ENCODE measurements around the gene MT1E. TPM values are rescaled to one million over a fixed set of nuclear protein-coding genes. Genes with fewer than 3 reads are reported as not detected.

The MT1E gene
- 93.8 TPM for polyA plus RNA-seq (2013, experiment 1 of 2)
- 92.9 TPM for polyA plus RNA-seq (2013, experiment 2 of 2)

GRCh38 chr16:56625140-56625942, at the start of gene MT1E:
Gene MT1E, plus strand, starts transcription at chr16:56625781. Its CDS starts 71 bp downstream, at chr16:56625852.
- peak within 1 kb of the TSS; percentile 94 for H4K8ac ChIP-seq (ENCODE audit: low read length)
- DNase-seq, result peak; percentile 84
- H3K4ac ChIP-seq (ENCODE audit: low read depth in 1 of 2, low read length in 2 of 2), result peak within 1 kb of the TSS; percentile 84 to 93
- H2BK5ac ChIP-seq (ENCODE audit: low read depth, low read length, poor library complexity, severe bottlenecking), result peak within 1 kb of the TSS; percentile 36
- H2AK5ac ChIP-seq (ENCODE audit: low read length, severe bottlenecking), result peak within 1 kb of the TSS; percentile 61
- H3K9ac ChIP-seq (ENCODE audit: low read length), result peak within 1 kb of the TSS; percentile 94
- H3K79me1 ChIP-seq (replicated peaks; ENCODE audit: low read length, poor library complexity, severe bottlenecking), result no peaks in the 10 kb centered on the region
- H3K9me3 ChIP-seq (ENCODE audit: control insufficient read depth, low read length), result no peaks in the 10 kb centered on the region
- H2BK15ac ChIP-seq (ENCODE audit: low read depth, poor library complexity, severe bottlenecking), result peak within 1 kb of the TSS; percentile 88
- peak within 1 kb of the TSS; percentile 61 to 81 for H3K4me3 ChIP-seq (ENCODE audit: insufficient read depth in 1 of 2, low read depth in 1 of 2, low read length in 2 of 2)
- H3K36me3 ChIP-seq (ENCODE audit: control insufficient read depth in 1 of 2, insufficient read depth in 2 of 2, low read depth in 1 of 2, low read length in 2 of 2), result no peaks in the 10 kb centered on the region
- peaks cover 22% of the 10 kb centered on the region for H3K4me1 ChIP-seq (ENCODE audit: control insufficient read depth, insufficient read depth, low read depth, low read length)
- peak within 1 kb of the TSS; percentile 92 to 97 for H3K18ac ChIP-seq (ENCODE audit: low read depth in 1 of 2, low read length in 2 of 2)
- H2BK120ac ChIP-seq (ENCODE audit: low read depth, low read length), result peak within 1 kb of the TSS; percentile 96
- H3K27ac ChIP-seq (ENCODE audit: low read length, poor library complexity, severe bottlenecking), result peak within 1 kb of the TSS; percentile 72
- H3K27me3 ChIP-seq (ENCODE audit: control insufficient read depth in 1 of 2, insufficient read depth in 1 of 2, low read length in 2 of 2), result no peaks in the 10 kb centered on the region
- peak within 1 kb of the TSS; percentile 76 for H3K4me2 ChIP-seq (ENCODE audit: low read length, poor library complexity, severe bottlenecking)
- peak within 1 kb of the TSS in 1 of 2 experiments; percentile 96 for H3K14ac ChIP-seq (ENCODE audit: low read length in 2 of 2)
- H4K91ac ChIP-seq (ENCODE audit: low read length), result peak within 1 kb of the TSS; percentile 97
- H2AFZ ChIP-seq (ENCODE audit: low read depth, low read length), result peak within 1 kb of the TSS; percentile 68
- peak within 1 kb of the TSS; percentile 91 to 92 for H2BK12ac ChIP-seq (ENCODE audit: low read length in 2 of 2)
- peak within 1 kb of the TSS in 1 of 2 experiments; percentile 34 for H3K23ac ChIP-seq (ENCODE audit: low read length in 2 of 2)
- 2% methylated on average over 60 of the region's 62 CpGs for WGBS

- H3K27me3 ChIP-seq (ENCODE audit: control insufficient read depth in 1 of 2, insufficient read depth in 1 of 2, low read length in 2 of 2), result no peaks in the 10 kb centered on the region
- H3K4me1 ChIP-seq (ENCODE audit: control insufficient read depth, insufficient read depth, low read depth, low read length), result no peaks in the 10 kb centered on the region
- H3K4me2 ChIP-seq (ENCODE audit: low read length, poor library complexity, severe bottlenecking), result no peak overlapping the region
- H3K9ac ChIP-seq (ENCODE audit: low read length), result no peak overlapping the region
- H2BK120ac ChIP-seq (ENCODE audit: low read depth, low read length), result no peak overlapping the region
- no peak overlapping the region for H2BK5ac ChIP-seq (ENCODE audit: low read depth, low read length, poor library complexity, severe bottlenecking)
- WGBS, result 25% methylated on average over 7 of the region's 8 CpGs
- H3K23ac ChIP-seq (ENCODE audit: low read length in 2 of 2), result no peak overlapping the region
- no peak overlapping the region for H2AK5ac ChIP-seq (ENCODE audit: low read length, severe bottlenecking)
- H2BK15ac ChIP-seq (ENCODE audit: low read depth, poor library complexity, severe bottlenecking), result no peak overlapping the region
- no peak overlapping the region for H2BK12ac ChIP-seq (ENCODE audit: low read length in 2 of 2)
- H3K9me3 ChIP-seq (ENCODE audit: control insufficient read depth, low read length), result no peaks in the 10 kb centered on the region
- no peak overlapping the region for H2AFZ ChIP-seq (ENCODE audit: low read depth, low read length)
- H3K14ac ChIP-seq (ENCODE audit: low read length in 2 of 2), result no peak overlapping the region
- H4K8ac ChIP-seq (ENCODE audit: low read length), result no peak overlapping the region
- no peak overlapping the region for H3K18ac ChIP-seq (ENCODE audit: low read depth in 1 of 2, low read length in 2 of 2)
- peak; percentile 57 for DNase-seq
- no peaks in the 10 kb centered on the region for H3K36me3 ChIP-seq (ENCODE audit: control insufficient read depth in 1 of 2, insufficient read depth in 2 of 2, low read depth in 1 of 2, low read length in 2 of 2)
- no peak overlapping the region for H3K4me3 ChIP-seq (ENCODE audit: insufficient read depth in 1 of 2, low read depth in 1 of 2, low read length in 2 of 2)
- H4K91ac ChIP-seq (ENCODE audit: low read length), result no peak overlapping the region
- H3K27ac ChIP-seq (ENCODE audit: low read length, poor library complexity, severe bottlenecking), result no peak overlapping the region
- H3K79me1 ChIP-seq (replicated peaks; ENCODE audit: low read length, poor library complexity, severe bottlenecking), result no peaks in the 10 kb centered on the region
- no peak overlapping the region for H3K4ac ChIP-seq (ENCODE audit: low read depth in 1 of 2, low read length in 2 of 2)
These were observed 48.8 kb upstream of the MT1E start for GRCh38 chr16:56576585-56577299.

GRCh38 chr16:56577300-56577625, 48.3 kb upstream of the MT1E start:
- no peak for DNase-seq
- Histone ChIP-seq H2BK15ac (ENCODE audit: low read depth, poor library complexity, severe bottlenecking) (no peak overlapping the region), H2BK12ac (ENCODE audit: low read length in 2 of 2) (no peak overlapping the region), H3K4me2 (ENCODE audit: low read length, poor library complexity, severe bottlenecking) (no peak overlapping the region), H3K27me3 (ENCODE audit: control insufficient read depth in 1 of 2, insufficient read depth in 1 of 2, low read length in 2 of 2) (no peaks in the 10 kb centered on the region), H3K4me3 (ENCODE audit: insufficient read depth in 1 of 2, low read depth in 1 of 2, low read length in 2 of 2) (no peak overlapping the region), H3K27ac (ENCODE audit: low read length, poor library complexity, severe bottlenecking) (no peak overlapping the region), H3K14ac (ENCODE audit: low read length in 2 of 2) (no peak overlapping the region), H4K8ac (ENCODE audit: low read length) (no peak overlapping the region), H2AK5ac (ENCODE audit: low read length, severe bottlenecking) (no peak overlapping the region), H3K4me1 (ENCODE audit: control insufficient read depth, insufficient read depth, low read depth, low read length) (no peaks in the 10 kb centered on the region), H2BK5ac (ENCODE audit: low read depth, low read length, poor library complexity, severe bottlenecking) (no peak overlapping the region), H3K79me1 (replicated peaks; ENCODE audit: low read length, poor library complexity, severe bottlenecking) (no peaks in the 10 kb centered on the region), H3K18ac (ENCODE audit: low read depth in 1 of 2, low read length in 2 of 2) (no peak overlapping the region), H3K36me3 (ENCODE audit: control insufficient read depth in 1 of 2, insufficient read depth in 2 of 2, low read depth in 1 of 2, low read length in 2 of 2) (no peaks in the 10 kb centered on the region), H3K4ac (ENCODE audit: low read depth in 1 of 2, low read length in 2 of 2) (no peak overlapping the region), H4K91ac (ENCODE audit: low read length) (no peak overlapping the region), H3K9ac (ENCODE audit: low read length) (no peak overlapping the region), H2AFZ (ENCODE audit: low read depth, low read length) (no peak overlapping the region), H3K23ac (ENCODE audit: low read length in 2 of 2) (no peak overlapping the region), H3K9me3 (ENCODE audit: control insufficient read depth, low read length) (no peaks in the 10 kb centered on the region), H2BK120ac (ENCODE audit: low read depth, low read length) (no peak overlapping the region)
- WGBS, result 87% methylated on average over 4 of the region's 4 CpGs

- no peak overlapping the region for H3K23ac ChIP-seq (ENCODE audit: low read length in 2 of 2)
- H3K79me1 ChIP-seq (replicated peaks; ENCODE audit: low read length, poor library complexity, severe bottlenecking), result no peaks in the 10 kb centered on the region
- no peak overlapping the region for H2BK120ac ChIP-seq (ENCODE audit: low read depth, low read length)
- no peak overlapping the region for H2BK12ac ChIP-seq (ENCODE audit: low read length in 2 of 2)
- H3K4me3 ChIP-seq (ENCODE audit: insufficient read depth in 1 of 2, low read depth in 1 of 2, low read length in 2 of 2), result no peak overlapping the region
- H3K4ac ChIP-seq (ENCODE audit: low read depth in 1 of 2, low read length in 2 of 2), result no peak overlapping the region
- no peak overlapping the region for H2BK5ac ChIP-seq (ENCODE audit: low read depth, low read length, poor library complexity, severe bottlenecking)
- H3K14ac ChIP-seq (ENCODE audit: low read length in 2 of 2), result no peak overlapping the region
- H3K27ac ChIP-seq (ENCODE audit: low read length, poor library complexity, severe bottlenecking), result no peak overlapping the region
- H2AK5ac ChIP-seq (ENCODE audit: low read length, severe bottlenecking), result no peak overlapping the region
- no peak overlapping the region for H3K4me2 ChIP-seq (ENCODE audit: low read length, poor library complexity, severe bottlenecking)
- no peaks in the 10 kb centered on the region for H3K4me1 ChIP-seq (ENCODE audit: control insufficient read depth, insufficient read depth, low read depth, low read length)
- H3K9ac ChIP-seq (ENCODE audit: low read length), result no peak overlapping the region
- DNase-seq, result no peak
- no peaks in the 10 kb centered on the region for H3K9me3 ChIP-seq (ENCODE audit: control insufficient read depth, low read length)
- no peaks in the 10 kb centered on the region for H3K36me3 ChIP-seq (ENCODE audit: control insufficient read depth in 1 of 2, insufficient read depth in 2 of 2, low read depth in 1 of 2, low read length in 2 of 2)
- WGBS, result 67% methylated on average over 5 of the region's 6 CpGs
- no peak overlapping the region for H2AFZ ChIP-seq (ENCODE audit: low read depth, low read length)
- H3K27me3 ChIP-seq (ENCODE audit: control insufficient read depth in 1 of 2, insufficient read depth in 1 of 2, low read length in 2 of 2), result peaks cover 15 to 19% of the 10 kb centered on the region in 2 experiments
- H3K18ac ChIP-seq (ENCODE audit: low read depth in 1 of 2, low read length in 2 of 2), result no peak overlapping the region
- no peak overlapping the region for H4K8ac ChIP-seq (ENCODE audit: low read length)
- no peak overlapping the region for H4K91ac ChIP-seq (ENCODE audit: low read length)
- H2BK15ac ChIP-seq (ENCODE audit: low read depth, poor library complexity, severe bottlenecking), result no peak overlapping the region
These were observed 45.1 kb upstream of the MT1E start for GRCh38 chr16:56580391-56581048.

Measured in mesenchymal stem cell (in vitro differentiated cells and primary cell).